GM12801 (cell line): Measurements from ENCODE around the gene GRK2.

Source experiments
- CTCF ChIP-seq: IDR thresholded peaks from one replicate; pipeline ENCODE4 v1.5.1; 2011; ENCODE audit warnings: control low read depth; ENCODE audit not compliant: insufficient read length; ENCODE audit errors: extremely low read depth

The GRK2 gene

GRCh38 chr11:67266449-67267187 is at the start of gene GRK2:
Gene GRK2, plus strand, starts transcription at chr11:67266473. Its CDS starts 227 bp downstream, at chr11:67266700.
- no peak for TF ChIP-seq CTCF

GRCh38 chr11:67227726-67228125 is 38.5 kb upstream of the GRK2 start:
- TF ChIP-seq CTCF: no peak

GRCh38 chr11:67230406-67230805 is 35.9 kb upstream of the GRK2 start:
- TF ChIP-seq CTCF: no peak

GRCh38 chr11:67230886-67231285 is 35.4 kb upstream of the GRK2 start:
- no peak for TF ChIP-seq CTCF

- no peak for TF ChIP-seq CTCF
Measured at GRCh38 chr11:67233584-67234190, 32.6 kb upstream of the GRK2 start.

GRCh38 chr11:67237574-67237973 is 28.7 kb upstream of the GRK2 start:
- no peak for TF ChIP-seq CTCF

- TF ChIP-seq CTCF: no peak
Measured at GRCh38 chr11:67238894-67239782, 27.1 kb upstream of the GRK2 start.
